Trophoblast cell (in vitro differentiated cells and primary cell): ENCODE data around the gene FOXK1.

Source experiments
- DNase-seq, 2 donors: peaks; one replicate each; pipeline ENCODE4 v3.0.0-alpha.2; 2016
- H2AFZ ChIP-seq: 2 replicates; pipeline ENCODE4 v1.6.1; 2013; ENCODE audit warnings: low read length, moderate library complexity, mild to moderate bottlenecking; ENCODE audit not compliant: insufficient read depth, poor library complexity
- H2AK5ac ChIP-seq: 2 replicates; pipeline ENCODE4 v1.6.1; 2013; ENCODE audit warnings: mild to moderate bottlenecking, low read length
- H2BK120ac ChIP-seq: 2 replicates; pipeline ENCODE4 v1.6.1; 2013; ENCODE audit warnings: low read length, mild to moderate bottlenecking, moderate library complexity; ENCODE audit not compliant: insufficient read depth, poor library complexity
- H2BK12ac ChIP-seq: 2 replicates; pipeline ENCODE4 v1.6.1; 2013; ENCODE audit warnings: mild to moderate bottlenecking, low read length, moderate library complexity
- H2BK5ac ChIP-seq: 2 replicates; pipeline ENCODE4 v1.6.1; 2013; ENCODE audit warnings: low read length, low read depth, moderate library complexity, mild to moderate bottlenecking; ENCODE audit not compliant: poor library complexity
- H3K14ac ChIP-seq: 2 replicates; pipeline ENCODE4 v1.6.1; 2013; ENCODE audit warnings: mild to moderate bottlenecking, low read length
- H3K18ac ChIP-seq: 2 replicates; pipeline ENCODE4 v1.6.1; 2013; ENCODE audit warnings: mild to moderate bottlenecking, low read length
- H3K23ac ChIP-seq: 2 replicates; pipeline ENCODE4 v1.6.1; 2013; ENCODE audit warnings: low read length
- H3K27ac ChIP-seq: 2 replicates; pipeline ENCODE4 v1.5.1; 2013; ENCODE audit warnings: low read depth, mild to moderate bottlenecking, inconsistent platforms, low read length, moderate library complexity
- H3K27me3 ChIP-seq: 2 replicates; pipeline ENCODE4 v1.6.1; 2013; ENCODE audit warnings: inconsistent platforms, mild to moderate bottlenecking, low read length, moderate library complexity; ENCODE audit not compliant: insufficient read depth
- H3K36me3 ChIP-seq, 2 experiments: 1 replicate in 1 of 2; 2 replicates in 1 of 2; pipeline ENCODE4 v1.6.1; 2013; ENCODE audit warnings: low read length in 2 of 2, mild to moderate bottlenecking in 2 of 2, moderate library complexity in 1 of 2; ENCODE audit not compliant: insufficient read depth in 2 of 2, control insufficient read depth in 1 of 2
- H3K4ac ChIP-seq: 2 replicates; pipeline ENCODE4 v1.6.1; 2013; ENCODE audit warnings: low read depth, mild to moderate bottlenecking, low read length, moderate library complexity
- H3K4me1 ChIP-seq, 2 experiments: 1 replicate in 1 of 2; 2 replicates in 1 of 2; pipeline ENCODE4 v1.6.1; 2013; ENCODE audit warnings: low read length in 2 of 2, mild to moderate bottlenecking in 2 of 2, moderate library complexity in 1 of 2; ENCODE audit not compliant: insufficient read depth in 2 of 2, control insufficient read depth in 1 of 2
- H3K4me2 ChIP-seq: 2 replicates; pipeline ENCODE4 v1.6.1; 2013; ENCODE audit warnings: inconsistent platforms, mild to moderate bottlenecking, low read length, moderate library complexity
- H3K4me3 ChIP-seq: 2 replicates; pipeline ENCODE4 v1.5.1; 2013; ENCODE audit warnings: mild to moderate bottlenecking, low read depth, low read length, inconsistent platforms
- H3K79me1 ChIP-seq: one replicate; pipeline ENCODE4 v1.6.1; 2013; ENCODE audit warnings: low read length
- H3K79me2 ChIP-seq: 2 replicates; pipeline ENCODE4 v1.6.1; 2013; ENCODE audit warnings: low read length, mild to moderate bottlenecking; ENCODE audit not compliant: control insufficient read depth, insufficient read depth, poor library complexity
- H3K9ac ChIP-seq: 2 replicates; pipeline ENCODE4 v1.6.1; 2013; ENCODE audit warnings: mild to moderate bottlenecking, low read length
- H3K9me3 ChIP-seq: 2 replicates; pipeline ENCODE4 v1.6.1; 2013; ENCODE audit warnings: low read depth, mild to moderate bottlenecking, control low read depth, inconsistent platforms, low read length; ENCODE audit not compliant: insufficient read depth
- H4K12ac ChIP-seq: 2 replicates; pipeline ENCODE4 v1.6.1; 2013; ENCODE audit warnings: low read depth, mild to moderate bottlenecking, low read length, moderate library complexity
- H4K8ac ChIP-seq: 2 replicates; pipeline ENCODE4 v1.6.1; 2013; ENCODE audit warnings: low read depth, mild to moderate bottlenecking, low read length, moderate library complexity
- H4K91ac ChIP-seq: one replicate; pipeline ENCODE4 v1.6.1; 2013; ENCODE audit warnings: low read depth, mild to moderate bottlenecking, low read length, moderate library complexity
- WGBS: extraction: QIAGEN DNeasy Blood & Tissue Kit; methylation state at CpG from one replicate; pipeline ENCODE4 v1.1.7; 2013; ENCODE audit warnings: missing lambda C conversion rate; ENCODE audit not compliant: insufficient read length, insufficient coverage; ENCODE audit errors: extremely low coverage; 5-methylcytosine and 5-hydroxymethylcytosine counted together

Gene FOXK1

GRCh38 chr7:4790078-4790465 is 108.0 kb downstream of the FOXK1 start:
- H3K4me2 ChIP-seq, result no peak overlapping the region
- H3K9me3 ChIP-seq, result peaks cover 9% of the 10 kb centered on the region
- no peak overlapping the region for H3K14ac ChIP-seq
- H3K36me3 ChIP-seq, result peaks cover 75 to 80% of the 10 kb centered on the region in 2 experiments
- no peaks in the 10 kb centered on the region for H3K79me1 ChIP-seq
- H3K9ac ChIP-seq, result no peak overlapping the region
- no CpG with 5 or more reads among the region's 9 CpGs for WGBS
- no peak overlapping the region for H2BK120ac ChIP-seq
- H4K12ac ChIP-seq, result no peak overlapping the region
- H2BK12ac ChIP-seq, result no peak overlapping the region
- no peak overlapping the region for H2AFZ ChIP-seq
- H4K91ac ChIP-seq, result no peak overlapping the region
- no peak for DNase-seq
- H3K18ac ChIP-seq, result no peak overlapping the region
- H3K4ac ChIP-seq, result no peak overlapping the region
- no peak overlapping the region for H2BK5ac ChIP-seq
- no peaks in the 10 kb centered on the region for H3K79me2 ChIP-seq
- no peak overlapping the region for H3K23ac ChIP-seq
- no peak overlapping the region for H3K4me3 ChIP-seq
- no peak overlapping the region for H4K8ac ChIP-seq
- no peak overlapping the region for H3K27ac ChIP-seq
- no peaks in the 10 kb centered on the region for H3K27me3 ChIP-seq
- peaks cover 8 to 17% of the 10 kb centered on the region in 2 experiments for H3K4me1 ChIP-seq
- H2AK5ac ChIP-seq, result no peak overlapping the region

- H4K12ac ChIP-seq, result no peak overlapping the region
- no peak for DNase-seq
- no peak overlapping the region for H3K4me3 ChIP-seq
- no peak overlapping the region for H3K27ac ChIP-seq
- H2BK5ac ChIP-seq, result no peak overlapping the region
- no peak overlapping the region for H2BK12ac ChIP-seq
- no peak overlapping the region for H2AFZ ChIP-seq
- no peak overlapping the region for H3K18ac ChIP-seq
- WGBS, result no CpG with 5 or more reads among the region's 24 CpGs
- no peak overlapping the region for H2AK5ac ChIP-seq
- no peaks in the 10 kb centered on the region for H3K27me3 ChIP-seq
- no peak overlapping the region for H3K4me2 ChIP-seq
- H4K8ac ChIP-seq, result no peak overlapping the region
- H3K4ac ChIP-seq, result no peak overlapping the region
- H3K79me2 ChIP-seq, result no peaks in the 10 kb centered on the region
- H3K14ac ChIP-seq, result no peak overlapping the region
- H3K4me1 ChIP-seq, result peaks cover 8 to 17% of the 10 kb centered on the region in 2 experiments
- no peak overlapping the region for H3K23ac ChIP-seq
- H3K9me3 ChIP-seq, result peaks cover 6% of the 10 kb centered on the region
- no peak overlapping the region for H3K9ac ChIP-seq
- H3K36me3 ChIP-seq, result peaks cover 70 to 75% of the 10 kb centered on the region in 2 experiments
- no peak overlapping the region for H2BK120ac ChIP-seq
- no peaks in the 10 kb centered on the region for H3K79me1 ChIP-seq
- H4K91ac ChIP-seq, result no peak overlapping the region
These were observed 108.5 kb downstream of the FOXK1 start for GRCh38 chr7:4790516-4790991.

- Histone ChIP-seq H2BK120ac (no peak overlapping the region), H3K18ac (no peak overlapping the region), H4K91ac (no peak overlapping the region), H3K79me2 (no peaks in the 10 kb centered on the region), H3K9ac (no peak overlapping the region), H3K36me3 (peaks cover 64 to 70% of the 10 kb centered on the region in 2 experiments), H4K8ac (no peak overlapping the region), H3K4me2 (no peak overlapping the region), H3K4ac (no peak overlapping the region), H2BK12ac (no peak overlapping the region), H3K14ac (no peak overlapping the region), H2AK5ac (no peak overlapping the region), H4K12ac (no peak overlapping the region), H3K27me3 (no peaks in the 10 kb centered on the region), H3K9me3 (peaks cover 6% of the 10 kb centered on the region), H3K79me1 (no peaks in the 10 kb centered on the region), H3K4me1 (peaks cover 8 to 17% of the 10 kb centered on the region in 2 experiments), H3K4me3 (no peak overlapping the region), H3K27ac (no peak overlapping the region), H3K23ac (no peak overlapping the region), H2AFZ (no peak overlapping the region), H2BK5ac (no peak overlapping the region)
- no peak for DNase-seq
- WGBS, result no CpG with 5 or more reads among the region's 25 CpGs
These were observed 109.1 kb downstream of the FOXK1 start for GRCh38 chr7:4791101-4791737.

GRCh38 chr7:4791738-4792536 is 109.8 kb downstream of the FOXK1 start:
- Histone ChIP-seq H3K36me3 (peaks cover 57 to 62% of the 10 kb centered on the region in 2 experiments), H3K4me1 (peaks cover 8 to 17% of the 10 kb centered on the region in 2 experiments), H3K4me2 (peak overlapping the region; percentile 54), H3K79me2 (no peaks in the 10 kb centered on the region), H4K91ac (no peak overlapping the region), H4K12ac (peak overlapping the region; percentile 20), H3K9ac (no peak overlapping the region), H3K79me1 (no peaks in the 10 kb centered on the region), H2AFZ (no peak overlapping the region), H3K23ac (no peak overlapping the region), H2AK5ac (no peak overlapping the region), H3K18ac (no peak overlapping the region), H2BK12ac (no peak overlapping the region), H2BK120ac (no peak overlapping the region), H3K9me3 (peaks cover 6% of the 10 kb centered on the region), H3K4me3 (no peak overlapping the region), H3K14ac (no peak overlapping the region), H3K27me3 (no peaks in the 10 kb centered on the region), H3K4ac (no peak overlapping the region), H3K27ac (no peak overlapping the region), H2BK5ac (no peak overlapping the region), H4K8ac (no peak overlapping the region)
- DNase-seq, result peak; percentile 41 to 59
- no CpG with 5 or more reads among the region's 50 CpGs for WGBS
